ENCODE data around the gene FAM234A.

The FAM234A gene

GRCh38 chr16:301950-302349 lies 67.3 kb downstream of the FAM234A start:
- DNase-seq (no peak), ATAC-seq (replicated peaks) (no peak)
- Mint-ChIP-seq H3K4me3 (no peak overlapping the region), H3K27me3 (no peaks in the 10 kb centered on the region), H3K4me1 (peaks cover 6 to 13% of the 10 kb centered on the region in 2 donors), H3K27ac (peak overlapping the region; percentile 20), H3K9me3 (no peaks in the 10 kb centered on the region), H3K36me3 (peaks cover 31 to 60% of the 10 kb centered on the region in 2 donors)

GRCh38 chr16:303760-304505 lies 69.3 kb downstream of the FAM234A start:
- no peaks in the 10 kb centered on the region for H3K9me3 Mint-ChIP-seq
- H3K27me3 Mint-ChIP-seq: no peaks in the 10 kb centered on the region
- peak in 1 of 2 donors; percentile 39 for ATAC-seq (replicated peaks)
- no peak for DNase-seq
- peak overlapping the region; percentile 9 for H3K27ac Mint-ChIP-seq
- H3K4me1 Mint-ChIP-seq: peaks cover 6 to 24% of the 10 kb centered on the region in 2 donors
- H3K36me3 Mint-ChIP-seq: peaks cover 28 to 57% of the 10 kb centered on the region in 2 donors
- H3K4me3 Mint-ChIP-seq: no peak overlapping the region

GRCh38 chr16:305916-306626 lies 71.5 kb downstream of the FAM234A start:
- ATAC-seq (replicated peaks): no peak
- H3K4me1 Mint-ChIP-seq: peaks cover 8 to 33% of the 10 kb centered on the region in 2 donors
- peaks cover 31 to 64% of the 10 kb centered on the region in 2 donors for H3K36me3 Mint-ChIP-seq
- H3K4me3 Mint-ChIP-seq: no peak overlapping the region
- peak overlapping the region; percentile 51 for H3K27ac Mint-ChIP-seq
- no peaks in the 10 kb centered on the region for H3K9me3 Mint-ChIP-seq
- no peaks in the 10 kb centered on the region for H3K27me3 Mint-ChIP-seq
- DNase-seq: no peak

GRCh38 chr16:306911-307370 lies 72.3 kb downstream of the FAM234A start:
- no peak for DNase-seq
- H3K36me3 Mint-ChIP-seq: peaks cover 38 to 62% of the 10 kb centered on the region in 2 donors
- no peak overlapping the region for H3K4me3 Mint-ChIP-seq
- H3K4me1 Mint-ChIP-seq: peaks cover 8 to 33% of the 10 kb centered on the region in 2 donors
- ATAC-seq (replicated peaks): no peak
- H3K9me3 Mint-ChIP-seq: no peaks in the 10 kb centered on the region
- H3K27ac Mint-ChIP-seq: peak overlapping the region; percentile 20
- no peaks in the 10 kb centered on the region for H3K27me3 Mint-ChIP-seq

GRCh38 chr16:307691-308312 lies 73.2 kb downstream of the FAM234A start:
- Mint-ChIP-seq H3K4me1 (peaks cover 8 to 33% of the 10 kb centered on the region in 2 donors), H3K9me3 (no peaks in the 10 kb centered on the region), H3K4me3 (no peak overlapping the region), H3K27ac (no peak overlapping the region), H3K36me3 (peaks cover 38 to 55% of the 10 kb centered on the region in 2 donors), H3K27me3 (no peaks in the 10 kb centered on the region)
- ATAC-seq (replicated peaks) (peak; percentile 46 to 57), DNase-seq (no peak)

- Mint-ChIP-seq H3K4me1 (peaks cover 6 to 33% of the 10 kb centered on the region in 2 donors), H3K27me3 (no peaks in the 10 kb centered on the region), H3K27ac (no peak overlapping the region), H3K36me3 (peaks cover 37 to 44% of the 10 kb centered on the region in 2 donors), H3K4me3 (no peak overlapping the region), H3K9me3 (no peaks in the 10 kb centered on the region)
- ATAC-seq (replicated peaks) (peak; percentile 50 to 52), DNase-seq (no peak)
These were observed 74.9 kb downstream of the FAM234A start for GRCh38 chr16:309476-309875.

GRCh38 chr16:311725-312124 lies 77.1 kb downstream of the FAM234A start:
- no peaks in the 10 kb centered on the region for H3K27me3 Mint-ChIP-seq
- H3K4me1 Mint-ChIP-seq: peaks cover 6 to 28% of the 10 kb centered on the region in 2 donors
- H3K27ac Mint-ChIP-seq: no peak overlapping the region

GRCh38 chr16:314351-314750 lies 79.7 kb downstream of the FAM234A start:
- Mint-ChIP-seq H3K36me3 (peaks cover 29 to 37% of the 10 kb centered on the region in 2 donors), H3K27me3 (no peaks in the 10 kb centered on the region), H3K9me3 (no peaks in the 10 kb centered on the region), H3K27ac (no peak overlapping the region), H3K4me1 (peaks cover 10 to 23% of the 10 kb centered on the region in 2 donors), H3K4me3 (no peak overlapping the region)
- DNase-seq (no peak), ATAC-seq (replicated peaks) (no peak)

More at GRCh38 chr16:311725-312124, 77.1 kb downstream of the FAM234A start:
- H3K36me3 Mint-ChIP-seq: peaks cover 29 to 41% of the 10 kb centered on the region in 2 donors
- no peak overlapping the region for H3K4me3 Mint-ChIP-seq
- DNase-seq: no peak
- no peak for ATAC-seq (replicated peaks)
- no peaks in the 10 kb centered on the region for H3K9me3 Mint-ChIP-seq

GRCh38 chr16:314795-315299 lies 80.2 kb downstream of the FAM234A start:
- no peaks in the 10 kb centered on the region for H3K27me3 Mint-ChIP-seq
- H3K27ac Mint-ChIP-seq: no peak overlapping the region
- peaks cover 26 to 39% of the 10 kb centered on the region in 2 donors for H3K36me3 Mint-ChIP-seq
- no peak overlapping the region for H3K4me3 Mint-ChIP-seq
- H3K4me1 Mint-ChIP-seq: peaks cover 11 to 23% of the 10 kb centered on the region in 2 donors
- ATAC-seq (replicated peaks) (no peak), DNase-seq (no peak)
- no peaks in the 10 kb centered on the region for H3K9me3 Mint-ChIP-seq
